Endometrium (tissue), 2 donors: ENCODE data around the gene FOXQ1.
"Not testable (repeated sequence)": the region's sequence is repeated elsewhere in the genome, so short reads cannot be mapped to it uniquely, and the experiment has no call there.

Source experiments
- FAIRE-seq: peaks from 2 replicates; lab custom pipeline; 2012; peaks lifted over from hg19 to GRCh38; lab: Jason Lieb, UNC
- donor health status: control.
- donor health status: control.

The FOXQ1 gene

GRCh38 chr6:1290805-1291204, 21.1 kb upstream of the FOXQ1 start:
- FAIRE-seq, result no peak

GRCh38 chr6:1291381-1291780, 20.5 kb upstream of the FOXQ1 start:
- FAIRE-seq, result no peak

GRCh38 chr6:1295420-1295819, 16.5 kb upstream of the FOXQ1 start:
- FAIRE-seq, result no peak

- FAIRE-seq, result no peak
Measured at GRCh38 chr6:1296079-1296478, 15.8 kb upstream of the FOXQ1 start.

GRCh38 chr6:1296542-1296941, 15.4 kb upstream of the FOXQ1 start:
- no peak for FAIRE-seq

- no peak for FAIRE-seq
Measured at GRCh38 chr6:1297746-1298145, 14.2 kb upstream of the FOXQ1 start.

GRCh38 chr6:1298768-1299167, 13.1 kb upstream of the FOXQ1 start:
- no peak for FAIRE-seq

GRCh38 chr6:1306133-1306532, 5.8 kb upstream of the FOXQ1 start:
- no peak for FAIRE-seq

- FAIRE-seq, result no peak
Measured at GRCh38 chr6:1309366-1309765, 2.5 kb upstream of the FOXQ1 start.

- FAIRE-seq, result no peak
Measured at GRCh38 chr6:1310628-1311399, 1.1 kb upstream of the FOXQ1 start.

- no peak for FAIRE-seq
Measured at GRCh38 chr6:1312203-1312472, 240 bp downstream of the FOXQ1 start.

GRCh38 chr6:1312473-1313367, 822 bp downstream of the FOXQ1 start:
- FAIRE-seq, result no peak

- no peak for FAIRE-seq
Measured at GRCh38 chr6:1313384-1313766, 1.5 kb downstream of the FOXQ1 start.

GRCh38 chr6:1313767-1314503, 2.0 kb downstream of the FOXQ1 start:
- FAIRE-seq, result no peak

GRCh38 chr6:1314617-1315016, 2.7 kb downstream of the FOXQ1 start:
- FAIRE-seq, result no peak

GRCh38 chr6:1315201-1315559, 3.3 kb downstream of the FOXQ1 start:
- no peak for FAIRE-seq

GRCh38 chr6:1315560-1316386, 3.9 kb downstream of the FOXQ1 start:
- FAIRE-seq, result no peak

GRCh38 chr6:1316489-1316971, 4.6 kb downstream of the FOXQ1 start:
- FAIRE-seq, result no peak

- FAIRE-seq, result no peak
Measured at GRCh38 chr6:1317302-1317815, 5.5 kb downstream of the FOXQ1 start.

GRCh38 chr6:1318036-1318435, 6.1 kb downstream of the FOXQ1 start:
- FAIRE-seq, result no peak

- FAIRE-seq, result not testable (repeated sequence)
Measured at GRCh38 chr6:1318584-1318983, 6.7 kb downstream of the FOXQ1 start.

GRCh38 chr6:1321738-1322137, 9.8 kb downstream of the FOXQ1 start:
- FAIRE-seq, result no peak
